ENCODE results near the gene PANK3. TPM values are rescaled to one million over a fixed set of nuclear protein-coding genes. Genes with fewer than 3 reads are reported as not detected.

PANK3 gene
- total RNA-seq, 1 donor from 2014 or later = 55.1 TPM

Small RNA genes within 50 kb of the gene (microRNA-seq; reads per million reads assigned to microRNA genes)
- gene MIR103A1 (ENCODE audit: borderline number of aligned reads) (not detected), gene MIR103B1 (ENCODE audit: borderline number of aligned reads) (not detected)

Other genes starting within 250 kb of the PANK3 start
- 65.6 TPM for gene RARS1, start 92.9 kb downstream of the PANK3 start, total RNA-seq
- gene FBLL1, start 50.1 kb downstream of the PANK3 start, total RNA-seq = not detected

All from mesenteric fat pad (tissue), 1 donor.